HG03095 (cell line): ENCODE data around the gene CYB5R4.
"Not testable (repeated sequence)": the region's sequence is repeated elsewhere in the genome, so short reads cannot be mapped to it uniquely, and the experiment has no call there.

ENCODE experiments used
- ATAC-seq: cut with Tn5 transposase; IDR thresholded peaks from one replicate; pipeline ENCODE4 v1.9.1; 2021; ENCODE audit warnings: moderate library complexity; ENCODE audit not compliant: unreplicated experiment

CYB5R4 gene

GRCh38 chr6:83907623-83908390, 48.3 kb downstream of the CYB5R4 start:
- not testable (repeated sequence) for ATAC-seq

- no peak for ATAC-seq
These were observed 49.3 kb downstream of the CYB5R4 start for GRCh38 chr6:83908813-83909212.

GRCh38 chr6:83911278-83911677, 51.8 kb downstream of the CYB5R4 start:
- ATAC-seq: no peak

- ATAC-seq: no peak
These were observed 55.5 kb downstream of the CYB5R4 start for GRCh38 chr6:83914953-83915352.

GRCh38 chr6:83917001-83917400, 57.5 kb downstream of the CYB5R4 start:
- ATAC-seq: no peak

GRCh38 chr6:83920017-83920416, 60.5 kb downstream of the CYB5R4 start:
- no peak for ATAC-seq

GRCh38 chr6:83921315-83921714, 61.8 kb downstream of the CYB5R4 start:
- no peak for ATAC-seq

GRCh38 chr6:83927470-83927869, 68.0 kb downstream of the CYB5R4 start:
- no peak for ATAC-seq

- no peak for ATAC-seq
These were observed 68.8 kb downstream of the CYB5R4 start for GRCh38 chr6:83928286-83928685.

- not testable (repeated sequence) for ATAC-seq
These were observed 86.8 kb downstream of the CYB5R4 start for GRCh38 chr6:83946201-83946833.

- ATAC-seq: not testable (repeated sequence)
These were observed 88.5 kb downstream of the CYB5R4 start for GRCh38 chr6:83947983-83948382.

GRCh38 chr6:83948851-83949250, 89.4 kb downstream of the CYB5R4 start:
- no peak for ATAC-seq

- ATAC-seq: not testable (repeated sequence)
These were observed 91.9 kb downstream of the CYB5R4 start for GRCh38 chr6:83951423-83951822.

GRCh38 chr6:83952830-83953229, 93.3 kb downstream of the CYB5R4 start:
- no peak for ATAC-seq

- ATAC-seq: no peak
These were observed 94.9 kb downstream of the CYB5R4 start for GRCh38 chr6:83954371-83954770.

GRCh38 chr6:83958241-83958685, 98.8 kb downstream of the CYB5R4 start:
- ATAC-seq: no peak

GRCh38 chr6:83960664-83961063, 101.2 kb downstream of the CYB5R4 start:
- no peak for ATAC-seq

- ATAC-seq: peak; percentile 95
These were observed 103.1 kb downstream of the CYB5R4 start for GRCh38 chr6:83962582-83962981.

- no peak for ATAC-seq
These were observed 107.0 kb downstream of the CYB5R4 start for GRCh38 chr6:83966539-83966938.

GRCh38 chr6:83970582-83970981, 111.1 kb downstream of the CYB5R4 start:
- ATAC-seq: no peak

- no peak for ATAC-seq
These were observed 115.0 kb downstream of the CYB5R4 start for GRCh38 chr6:83974409-83975050.
